Hippocampal formation (tissue), 2 donors: Measurements from ENCODE around the gene IVNS1ABP.

Experiments used
- DNase-seq, 2 donors: peaks; one replicate each; lab custom pipeline; 2025; lab: John Stamatoyannopoulos, UW

The IVNS1ABP gene

GRCh38 chr1:185293967-185294542 is 23.0 kb downstream of the IVNS1ABP start:
- no peak for DNase-seq

DNA sequence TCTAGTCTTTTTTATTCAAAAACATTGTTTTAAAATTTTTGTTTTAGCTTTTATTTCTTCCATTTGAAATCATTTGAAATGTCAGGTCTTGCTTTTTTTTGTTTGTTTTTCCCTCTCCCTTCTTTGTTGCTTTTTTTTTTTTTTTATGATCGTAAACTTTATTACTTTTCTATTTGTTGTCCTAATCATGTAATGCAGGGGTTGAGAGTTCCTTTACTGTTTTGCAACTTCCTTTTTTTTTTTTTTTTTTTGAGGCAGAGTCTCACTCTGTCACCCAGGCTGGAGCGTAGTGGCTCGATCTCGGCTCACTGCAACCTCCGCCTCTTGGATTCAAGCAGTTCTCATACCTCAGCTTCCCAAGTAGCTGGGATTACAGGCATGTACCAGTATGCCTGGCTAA is 24.8 kb downstream of the IVNS1ABP start:
- no peak for DNase-seq

DNA sequence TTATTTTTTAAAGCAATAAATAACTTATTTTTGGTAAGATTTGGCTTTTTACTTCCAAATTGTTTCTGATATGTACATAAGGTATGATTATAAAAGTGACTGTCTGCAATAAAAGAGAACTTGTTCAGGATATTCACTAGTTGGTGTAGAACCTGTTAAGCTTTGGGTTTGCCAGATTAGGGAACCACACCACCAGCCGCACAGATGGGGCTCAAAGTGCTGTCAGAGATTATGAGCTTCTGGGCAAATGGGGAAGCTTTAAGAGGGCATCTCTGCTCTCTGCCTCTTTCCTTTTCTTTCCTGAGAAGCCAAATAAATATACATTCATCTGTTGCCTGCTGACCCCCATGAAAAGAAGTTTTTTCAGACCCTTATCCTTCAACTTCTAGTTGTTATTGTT is 25.4 kb downstream of the IVNS1ABP start:
- DNase-seq, result no peak

DNA sequence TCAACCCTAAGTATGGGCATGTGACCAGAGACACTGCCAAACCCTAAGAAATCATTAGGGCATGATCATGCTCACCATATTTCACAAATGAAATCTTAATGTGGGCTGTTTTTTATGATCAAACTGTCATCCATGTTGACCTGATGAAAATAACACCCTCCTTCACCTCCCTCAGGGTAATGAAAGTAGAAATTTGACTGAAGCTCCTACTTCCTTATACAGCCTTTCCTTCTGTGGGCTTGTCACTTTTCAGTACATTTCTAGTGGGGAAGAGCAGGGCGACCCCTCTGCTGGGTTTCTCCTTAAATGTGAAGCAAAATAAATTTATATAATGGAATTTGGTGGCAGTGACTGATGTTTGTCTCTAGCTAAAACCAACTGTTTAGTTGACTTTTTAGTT is 25.9 kb downstream of the IVNS1ABP start:
- DNase-seq, result no peak

DNA sequence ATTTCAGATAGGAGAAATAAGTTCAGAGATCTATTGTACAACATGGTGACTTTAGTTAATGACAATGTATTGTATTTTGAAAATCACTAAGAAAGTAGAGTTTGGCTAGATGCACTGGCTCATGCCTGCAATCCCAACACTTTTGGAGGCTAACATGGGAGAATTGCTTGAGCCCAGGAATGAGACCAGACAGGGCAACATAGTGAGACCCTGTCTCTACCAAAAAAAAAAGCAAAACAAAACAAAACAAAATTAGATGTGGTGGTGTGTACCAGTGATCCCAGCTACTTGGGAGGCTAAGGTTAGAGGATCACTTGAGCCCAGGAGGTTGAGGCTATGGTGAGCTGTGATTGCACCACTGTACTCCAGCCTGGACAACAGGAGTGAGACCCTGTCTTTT is 27.2 kb downstream of the IVNS1ABP start:
- no peak for DNase-seq

GRCh38 chr1:185288435-185288834 is 28.6 kb downstream of the IVNS1ABP start:
- no peak for DNase-seq

GRCh38 chr1:185287451-185287850 is 29.6 kb downstream of the IVNS1ABP start:
- DNase-seq, result no peak

- DNase-seq, result no peak
Observed at GRCh38 chr1:185284533-185285276, 32.3 kb downstream of the IVNS1ABP start.

- DNase-seq, result no peak
Observed at GRCh38 chr1:185284116-185284515, 32.9 kb downstream of the IVNS1ABP start.

GRCh38 chr1:185281245-185281644 is 35.8 kb downstream of the IVNS1ABP start:
- DNase-seq, result no peak

GRCh38 chr1:185280589-185280988 is 36.5 kb downstream of the IVNS1ABP start:
- DNase-seq, result no peak

- DNase-seq, result no peak
Observed at GRCh38 chr1:185279571-185279970, 37.5 kb downstream of the IVNS1ABP start.

DNA sequence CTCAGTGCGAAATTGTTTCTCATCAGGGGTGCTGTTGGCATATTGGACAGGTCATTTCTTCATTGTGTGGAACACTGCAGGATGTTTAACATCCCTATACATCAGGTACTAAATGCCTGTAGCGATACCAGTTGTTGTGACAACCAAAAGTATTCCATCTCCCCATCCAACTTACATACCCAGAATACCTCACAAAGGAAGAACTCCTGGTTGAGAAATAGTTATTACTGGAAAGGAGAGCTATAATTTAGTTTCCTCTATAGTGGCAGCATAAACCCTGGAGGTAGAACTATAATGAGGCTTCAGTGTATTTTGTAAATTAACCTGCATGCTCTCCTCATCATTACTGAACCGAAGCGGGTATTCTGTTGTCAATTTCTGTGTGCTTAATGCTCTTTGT is 45.1 kb downstream of the IVNS1ABP start:
- no peak for DNase-seq

GRCh38 chr1:185268352-185268751 is 48.7 kb downstream of the IVNS1ABP start:
- DNase-seq, result no peak

GRCh38 chr1:185267701-185268100 is 49.3 kb downstream of the IVNS1ABP start:
- no peak for DNase-seq

- no peak for DNase-seq
Observed at GRCh38 chr1:185267301-185267700, 49.7 kb downstream of the IVNS1ABP start.

GRCh38 chr1:185265314-185265713 is 51.7 kb downstream of the IVNS1ABP start:
- DNase-seq, result no peak

GRCh38 chr1:185263780-185264179 is 53.3 kb downstream of the IVNS1ABP start:
- DNase-seq, result no peak

- no peak for DNase-seq
Observed at GRCh38 chr1:185263292-185263691, 53.8 kb downstream of the IVNS1ABP start.

DNA sequence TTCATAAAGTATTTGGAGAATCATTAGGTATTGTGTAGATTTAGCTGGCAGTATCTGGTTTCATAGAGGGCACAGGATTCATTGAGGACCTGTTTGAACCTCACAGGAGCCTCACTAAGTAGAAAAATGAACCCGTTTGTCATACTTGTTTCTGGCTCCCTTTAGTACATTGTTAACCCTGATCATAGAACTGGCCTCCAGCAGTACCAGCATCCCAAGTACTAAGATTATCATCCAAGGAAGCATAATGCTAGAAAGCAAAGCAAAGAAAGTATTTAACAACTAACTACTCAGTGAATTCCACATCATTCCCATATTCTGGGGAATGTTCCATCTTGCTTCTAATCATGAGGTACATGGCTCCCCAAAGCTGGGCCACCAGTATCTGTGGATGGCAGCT is 54.9 kb downstream of the IVNS1ABP start:
- DNase-seq, result no peak

GRCh38 chr1:185260611-185261010 is 56.4 kb downstream of the IVNS1ABP start:
- DNase-seq, result no peak

GRCh38 chr1:185258676-185259075 is 58.4 kb downstream of the IVNS1ABP start:
- DNase-seq, result no peak

DNA sequence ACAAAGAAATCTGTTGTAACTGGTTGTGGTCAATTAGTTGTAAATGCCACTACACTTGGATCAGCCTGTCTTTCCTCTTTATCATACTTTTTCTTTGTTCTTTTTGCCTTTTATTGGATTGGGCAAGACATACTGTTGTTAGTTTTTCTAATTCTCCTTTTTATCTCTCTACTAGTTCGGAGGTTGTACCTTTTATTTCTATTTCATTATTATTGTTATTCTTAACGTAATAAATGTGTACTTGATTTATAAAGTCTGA is 59.2 kb downstream of the IVNS1ABP start:
- DNase-seq, result no peak
